Effector CD4-positive, alpha-beta T cell (primary cell): ENCODE data around the gene CTIF.

Experiments
- DNase-seq: peaks from one replicate; pipeline ENCODE4 v3.0.0-alpha.2; 2020

CTIF gene

GRCh38 chr18:48575658-48576456 lies 37.0 kb downstream of the CTIF start:
- no peak for DNase-seq

GRCh38 chr18:48576457-48576771 lies 37.6 kb downstream of the CTIF start:
- no peak for DNase-seq

- no peak for DNase-seq
Measured at GRCh38 chr18:48577478-48578190, 38.8 kb downstream of the CTIF start.

DNA sequence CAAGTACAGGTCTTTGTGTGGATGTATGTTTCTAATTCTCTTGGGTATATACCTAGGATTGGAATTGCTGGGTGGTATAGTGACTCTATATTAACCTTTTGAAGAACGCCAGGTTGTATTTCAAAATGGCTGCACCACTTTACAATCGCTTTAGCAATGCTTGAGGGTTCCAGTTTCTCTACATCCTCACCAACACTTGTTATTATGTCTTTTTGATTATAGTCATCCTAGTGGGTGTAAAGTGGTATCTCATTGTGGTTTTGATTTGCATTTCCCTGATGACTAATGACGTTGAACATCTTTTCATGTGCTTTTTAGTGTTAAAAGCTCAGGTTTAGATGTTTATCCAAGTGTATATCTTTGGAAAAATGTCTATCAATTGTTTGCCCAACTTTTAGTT lies 39.5 kb downstream of the CTIF start:
- no peak for DNase-seq

DNA sequence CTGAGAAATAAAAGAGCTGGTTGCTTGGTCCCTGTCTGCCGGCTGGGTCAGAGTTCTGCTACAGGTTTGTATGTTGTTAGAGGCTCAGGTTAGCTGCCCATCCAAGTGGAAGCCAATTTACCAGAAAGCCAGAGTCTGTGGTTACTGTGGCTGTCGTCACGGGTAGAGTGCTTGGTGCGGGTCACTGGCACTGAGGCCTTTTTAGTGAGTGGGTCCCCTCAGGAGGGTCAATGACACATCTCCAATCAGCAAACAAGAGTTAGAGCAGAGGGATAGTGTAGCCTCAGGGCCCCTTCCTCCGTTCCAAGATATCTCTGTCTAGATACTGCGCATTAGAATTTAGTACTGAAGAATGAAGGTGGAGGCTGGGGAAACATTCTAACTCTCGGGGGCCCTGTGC lies 41.2 kb downstream of the CTIF start:
- no peak for DNase-seq

DNA sequence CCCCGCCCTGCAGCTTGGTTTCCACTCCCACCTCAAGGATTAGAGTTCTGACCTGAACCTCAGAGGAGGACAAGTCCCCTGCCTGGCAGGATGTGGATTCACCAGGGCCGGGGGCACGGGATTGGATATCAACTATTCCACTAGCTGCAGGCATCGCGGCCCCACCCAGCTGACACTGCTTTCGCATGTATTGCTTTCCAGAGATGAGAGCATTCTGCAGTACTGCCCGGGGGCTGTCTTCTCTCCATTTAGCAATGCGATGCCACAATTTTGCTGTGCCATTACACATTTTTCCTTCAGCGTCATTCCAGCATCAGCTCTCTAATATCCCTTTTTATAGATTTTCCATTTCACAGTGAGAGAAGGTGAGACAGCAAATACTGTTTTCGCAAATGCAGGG lies 42.0 kb downstream of the CTIF start:
- no peak for DNase-seq

DNA sequence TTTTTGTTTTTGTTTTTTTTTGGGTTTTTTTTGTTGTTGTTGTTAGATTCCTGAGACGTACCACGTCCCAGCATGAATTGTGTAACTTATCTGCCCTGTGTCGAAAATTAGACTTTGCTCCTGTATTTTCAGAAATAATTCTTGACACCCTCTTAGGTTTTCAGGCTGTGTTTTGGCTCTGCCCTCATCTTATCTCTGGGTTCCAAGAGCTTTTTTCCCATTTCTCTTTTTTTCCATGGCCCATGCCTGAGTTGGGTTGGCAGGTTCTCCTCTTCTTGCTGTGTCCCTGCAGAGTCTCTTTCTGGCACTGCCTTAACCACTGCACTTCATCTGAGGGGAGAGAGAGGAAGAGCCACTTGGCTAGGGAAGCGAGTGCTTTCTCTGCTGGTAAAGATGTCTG lies 42.4 kb downstream of the CTIF start:
- DNase-seq: no peak

DNA sequence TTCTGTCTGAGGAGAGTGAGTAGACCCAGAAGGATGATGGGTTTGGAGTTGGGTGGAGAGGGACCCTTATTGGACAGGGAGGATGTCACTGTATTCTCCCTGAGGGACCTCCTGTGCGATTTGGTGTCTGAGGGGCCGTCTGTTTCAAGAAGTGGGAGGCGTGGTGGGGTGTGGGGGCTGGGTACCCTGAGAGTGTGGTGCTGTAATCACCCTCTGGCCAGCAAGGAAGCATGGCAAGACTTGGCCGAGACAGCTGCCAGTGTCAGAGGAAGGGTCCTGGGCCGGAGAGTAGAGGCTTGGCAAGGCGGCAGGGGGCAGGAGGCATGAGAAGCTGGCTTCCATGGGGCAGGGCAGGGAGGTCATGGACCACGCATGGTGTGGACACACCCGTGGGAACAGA lies 43.1 kb downstream of the CTIF start:
- DNase-seq: no peak

DNA sequence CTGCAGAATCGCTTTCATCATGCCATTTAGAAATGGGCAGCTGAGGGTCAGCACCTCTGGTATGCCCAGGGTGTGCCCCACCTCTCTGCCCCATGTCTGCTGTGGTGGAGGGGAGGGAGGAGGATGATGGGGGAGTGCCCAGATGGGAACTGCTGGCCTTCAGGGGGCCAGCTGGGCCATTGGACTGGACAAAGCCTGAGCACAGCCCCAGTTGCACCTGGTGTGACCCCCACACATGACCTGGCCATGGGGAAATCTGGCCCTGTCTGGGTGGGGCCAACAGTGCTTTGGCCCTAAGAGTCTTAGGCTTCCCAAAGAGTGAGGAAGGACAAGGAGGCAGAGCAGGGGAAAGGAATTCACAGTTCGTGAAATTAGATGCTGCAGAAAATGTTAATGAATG lies 44.1 kb downstream of the CTIF start:
- no peak for DNase-seq

- DNase-seq: no peak
Measured at GRCh38 chr18:48583573-48583972, 44.7 kb downstream of the CTIF start.

GRCh38 chr18:48589797-48590519 lies 51.1 kb downstream of the CTIF start:
- DNase-seq: no peak

GRCh38 chr18:48590678-48591077 lies 51.8 kb downstream of the CTIF start:
- no peak for DNase-seq

GRCh38 chr18:48592540-48593171 lies 53.8 kb downstream of the CTIF start:
- DNase-seq: no peak

- no peak for DNase-seq
Measured at GRCh38 chr18:48594471-48595094, 55.8 kb downstream of the CTIF start.

DNA sequence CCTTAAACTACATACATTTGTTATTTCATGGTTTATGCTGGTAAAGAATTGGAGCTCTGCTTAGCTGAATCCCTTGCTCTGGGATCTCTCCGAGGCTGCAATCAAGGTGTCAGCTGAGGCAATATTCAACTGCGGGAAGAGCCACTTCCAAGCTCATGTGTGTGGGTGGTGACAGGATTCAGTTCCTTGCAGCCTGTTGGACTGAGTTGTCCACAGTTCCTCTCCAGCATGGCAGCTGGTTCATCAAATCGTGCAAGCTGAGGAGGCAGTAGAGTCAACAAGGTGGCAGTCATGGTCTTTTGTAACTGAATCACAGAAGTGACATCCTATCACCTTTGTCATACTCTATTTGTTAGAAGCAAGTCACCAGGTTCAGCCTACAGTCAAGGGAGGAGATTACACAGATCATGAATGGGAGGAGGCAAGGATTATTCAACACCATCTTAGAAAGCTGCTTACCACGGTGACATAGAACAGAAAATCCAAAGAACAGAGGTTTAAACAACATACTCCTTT lies 56.9 kb downstream of the CTIF start:
- DNase-seq: no peak

DNA sequence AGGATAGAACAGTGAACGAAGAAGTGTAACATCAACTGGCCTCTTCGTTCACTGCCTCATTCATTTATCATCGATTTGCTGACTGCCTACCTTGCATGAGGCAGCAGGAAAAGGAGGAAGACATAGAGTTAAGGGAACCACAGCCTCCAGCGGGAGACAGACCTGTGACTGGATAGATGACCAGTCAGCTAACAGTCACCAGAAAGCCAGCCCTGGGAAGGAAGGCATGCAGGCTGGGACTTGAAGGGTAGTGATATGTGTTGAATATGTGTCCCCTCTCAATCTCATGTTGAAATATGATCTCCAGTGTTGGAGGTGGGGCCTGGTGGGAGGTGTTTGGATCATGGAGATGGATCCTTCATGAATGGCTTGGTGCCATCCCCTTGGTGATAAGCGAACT lies 58.3 kb downstream of the CTIF start:
- no peak for DNase-seq

DNA sequence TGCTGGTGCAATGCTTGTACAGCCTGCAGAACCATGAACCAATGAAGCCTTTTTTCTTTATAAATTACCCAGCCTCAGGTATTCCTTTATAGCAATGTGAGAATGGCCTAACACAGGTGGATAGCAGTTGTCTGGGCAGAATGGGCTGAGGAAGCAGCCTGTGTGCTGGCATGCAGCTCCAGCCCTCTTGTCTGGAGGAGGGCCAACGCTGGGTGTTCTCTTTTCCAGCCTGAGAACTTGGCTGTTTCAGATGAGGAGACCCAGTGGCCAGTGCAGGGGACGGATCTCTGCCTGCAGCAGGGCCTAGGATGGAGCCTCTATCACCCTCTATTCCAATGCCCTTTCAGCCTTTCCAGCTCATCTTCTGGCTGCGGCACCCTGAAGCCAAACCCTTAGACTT lies 58.8 kb downstream of the CTIF start:
- DNase-seq: no peak

DNA sequence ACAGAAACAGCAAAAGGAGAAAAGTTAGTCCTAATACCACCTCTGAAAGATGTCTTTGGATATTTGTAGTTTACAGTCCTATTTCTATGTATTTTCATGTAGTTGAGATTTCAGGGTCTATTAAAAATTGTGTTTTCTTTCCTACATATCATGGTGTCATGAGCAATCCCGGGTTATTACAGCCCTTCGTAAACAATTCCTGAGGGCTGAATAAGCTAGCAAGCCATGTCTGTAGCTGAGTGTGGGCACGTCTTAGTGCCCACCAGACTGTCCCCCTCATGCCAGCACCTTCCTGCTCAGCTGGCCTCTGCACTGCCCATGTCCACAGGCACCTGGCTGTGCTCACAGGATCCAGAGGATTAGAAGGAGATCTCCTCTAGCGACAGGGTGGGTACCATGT lies 60.6 kb downstream of the CTIF start:
- no peak for DNase-seq

- DNase-seq: no peak
Measured at GRCh38 chr18:48600046-48600445, 61.2 kb downstream of the CTIF start.

DNA sequence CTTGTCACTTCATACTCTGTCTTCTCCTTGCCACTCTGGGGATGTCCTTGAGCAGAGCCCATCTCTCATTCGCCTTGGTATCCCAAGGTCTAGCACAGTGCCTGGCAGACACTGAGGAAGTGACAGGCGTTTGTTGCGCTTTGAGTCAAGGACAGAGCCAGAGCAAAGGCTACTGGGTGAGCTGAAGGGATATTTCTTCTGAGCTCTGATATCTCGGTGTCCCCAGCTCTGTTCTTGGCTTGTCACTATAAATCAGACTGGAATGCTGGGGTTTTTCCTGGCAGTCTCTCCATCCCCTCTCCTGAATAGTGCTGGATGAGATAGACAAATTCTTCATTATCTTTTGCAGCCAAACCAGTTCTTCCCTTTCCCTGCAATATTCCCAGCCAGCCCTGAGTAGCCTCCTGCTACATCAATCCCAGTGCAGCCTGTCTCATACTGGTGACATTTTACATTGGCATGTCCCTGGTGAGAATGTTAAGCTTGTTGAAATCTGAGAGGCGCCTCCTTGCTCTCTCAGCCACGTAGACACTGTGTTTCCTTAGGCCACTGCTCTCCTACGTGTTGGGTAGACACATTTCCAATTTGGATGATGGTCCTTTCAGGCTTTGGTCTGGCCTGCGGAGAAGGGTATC lies 61.7 kb downstream of the CTIF start:
- DNase-seq: no peak

GRCh38 chr18:48601343-48601742 lies 62.5 kb downstream of the CTIF start:
- no peak for DNase-seq

GRCh38 chr18:48602759-48603390 lies 64.0 kb downstream of the CTIF start:
- no peak for DNase-seq
